Nephron progenitor cell (in vitro differentiated cells): ENCODE results near the gene PPP2R2D.

Experiments
- DNase-seq: peaks from one replicate; pipeline ENCODE4 v3.0.0; 2021
- H3K27ac Mint-ChIP-seq: 2 replicates; pipeline ENCODE4 v1.8.0; 2021; ENCODE audit warnings: mild to moderate bottlenecking, moderate library complexity, mixed read lengths
- H3K27me3 Mint-ChIP-seq: 2 replicates; pipeline ENCODE4 v1.8.0; 2021; ENCODE audit warnings: mild to moderate bottlenecking, low read depth, mixed read lengths; ENCODE audit not compliant: poor library complexity
- H3K36me3 Mint-ChIP-seq: 2 replicates; pipeline ENCODE4 v1.8.0; 2021; ENCODE audit warnings: low read depth, mixed read lengths
- H3K4me1 Mint-ChIP-seq: 2 replicates; pipeline ENCODE4 v1.8.0; 2021; ENCODE audit warnings: mixed read lengths
- H3K4me3 Mint-ChIP-seq: 2 replicates; pipeline ENCODE4 v1.8.0; 2021; ENCODE audit warnings: mild to moderate bottlenecking, moderate library complexity, mixed read lengths
- H3K9me3 Mint-ChIP-seq: 2 replicates; pipeline ENCODE4 v1.8.0; 2021; ENCODE audit warnings: mild to moderate bottlenecking, moderate library complexity, mixed read lengths
- CTCF ChIP-seq: fragments of 200-600 bp; sonication (generic); IDR thresholded peaks from 2 replicates; pipeline ENCODE4 v1.5.0; 2021; ENCODE audit warnings: antibody characterized with exemption

The PPP2R2D gene

GRCh38 chr10:131974034-131974817 lies 73.4 kb downstream of the PPP2R2D start:
- Mint-ChIP-seq H3K4me3 (peak overlapping the region; percentile 59), H3K27me3 (peaks cover 3% of the 10 kb centered on the region), H3K36me3 (peaks cover 97% of the 10 kb centered on the region), H3K9me3 (peaks cover 9% of the 10 kb centered on the region), H3K4me1 (peaks cover 88% of the 10 kb centered on the region), H3K27ac (peak overlapping the region; percentile 84)
- no peak for TF ChIP-seq CTCF
- DNase-seq = no peak

GRCh38 chr10:131975003-131975402 lies 74.2 kb downstream of the PPP2R2D start:
- DNase-seq = no peak
- Mint-ChIP-seq H3K9me3 (peaks cover 9% of the 10 kb centered on the region), H3K27me3 (peaks cover 8% of the 10 kb centered on the region), H3K36me3 (peaks cover 98% of the 10 kb centered on the region), H3K4me3 (no peak overlapping the region), H3K4me1 (peaks cover 96% of the 10 kb centered on the region), H3K27ac (peak overlapping the region; percentile 84)
- TF ChIP-seq CTCF = no peak

GRCh38 chr10:131975796-131976195 lies 75.0 kb downstream of the PPP2R2D start:
- no peak for DNase-seq
- no peak for TF ChIP-seq CTCF
- Mint-ChIP-seq H3K4me3 (no peak overlapping the region), H3K4me1 (peaks cover 92% of the 10 kb centered on the region), H3K27me3 (peaks cover 11% of the 10 kb centered on the region), H3K9me3 (peaks cover 9% of the 10 kb centered on the region), H3K27ac (no peak overlapping the region), H3K36me3 (peaks cover 91% of the 10 kb centered on the region)

- peak overlapping the region; percentile 83 for H3K27ac Mint-ChIP-seq
- peaks cover 83% of the 10 kb centered on the region for H3K4me1 Mint-ChIP-seq
- no peak for TF ChIP-seq CTCF
- no peak for DNase-seq
- H3K27me3 Mint-ChIP-seq = peaks cover 11% of the 10 kb centered on the region
- H3K4me3 Mint-ChIP-seq = peak overlapping the region; percentile 93
- peaks cover 9% of the 10 kb centered on the region for H3K9me3 Mint-ChIP-seq
- H3K36me3 Mint-ChIP-seq = peaks cover 73% of the 10 kb centered on the region
These were observed 76.7 kb downstream of the PPP2R2D start for GRCh38 chr10:131977323-131978096.

GRCh38 chr10:131978366-131978765 lies 77.6 kb downstream of the PPP2R2D start:
- Mint-ChIP-seq H3K27ac (peak overlapping the region; percentile 64), H3K27me3 (peaks cover 16% of the 10 kb centered on the region), H3K9me3 (peaks cover 16% of the 10 kb centered on the region), H3K36me3 (peaks cover 72% of the 10 kb centered on the region), H3K4me3 (peak overlapping the region; percentile 93), H3K4me1 (peaks cover 74% of the 10 kb centered on the region)
- TF ChIP-seq CTCF = no peak
- DNase-seq = no peak
